Activated CD8-positive, alpha-beta memory T cell treated with anti-CD3 and anti-CD28 coated beads, Interleukin-2, amount 50 U/mL, for 24 hours (primary cell): ENCODE data around the gene TIMM10.
A peak's percentile ranks its signal among the peaks of the same experiment; 100 is the strongest.

Experiments used
- DNase-seq: peaks from one replicate; pipeline ENCODE4 v3.0.0-alpha.2; 2020; ENCODE audit errors: extremely low read depth

TIMM10 gene, protein sequence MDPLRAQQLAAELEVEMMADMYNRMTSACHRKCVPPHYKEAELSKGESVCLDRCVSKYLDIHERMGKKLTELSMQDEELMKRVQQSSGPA

DNA sequence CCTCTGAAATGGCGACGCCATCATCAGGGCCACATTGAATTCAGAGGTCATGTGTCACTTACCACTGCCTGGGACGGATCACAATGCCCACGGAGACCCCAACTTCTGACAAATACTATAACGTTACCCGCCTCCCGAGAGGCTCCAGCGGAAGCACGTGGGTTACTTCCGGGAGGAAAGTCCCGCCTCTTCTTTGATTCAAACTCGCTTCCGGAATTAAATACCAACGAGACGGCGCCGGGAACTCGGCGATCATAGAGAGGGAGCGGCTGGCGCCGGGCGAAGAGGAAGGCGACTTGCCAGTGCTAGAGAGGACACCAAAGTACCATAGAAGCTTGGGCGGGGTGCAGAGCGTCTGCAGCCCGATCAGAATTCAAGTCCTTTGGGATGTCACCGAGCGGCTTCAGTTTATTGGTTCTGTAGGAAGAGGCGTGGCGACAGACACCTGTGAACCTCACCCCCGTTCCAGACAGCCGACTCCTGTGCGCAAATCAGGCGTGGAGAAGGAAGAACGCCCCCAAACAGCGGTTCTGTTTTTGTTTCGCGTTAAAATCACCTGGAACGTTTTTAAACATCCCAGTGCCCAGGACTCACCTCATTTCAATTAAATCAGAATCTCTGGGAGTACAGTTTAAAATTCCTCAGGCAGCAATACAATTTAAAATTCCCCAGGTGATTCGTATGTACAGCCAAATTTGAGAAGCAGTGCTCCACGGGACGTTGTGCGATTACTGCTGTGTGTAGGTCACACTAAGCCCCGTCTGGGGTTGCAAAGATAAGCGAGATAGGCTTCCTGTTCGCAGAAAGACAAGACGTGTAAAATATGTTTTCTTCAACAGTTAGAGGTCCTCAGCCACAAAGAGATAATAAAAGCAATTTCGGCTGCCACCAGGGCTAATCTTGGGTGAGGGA, at the start of gene TIMM10:
Gene TIMM10 (minus strand): TSS at position 159 of the 912 bp plus-strand sequence. CDS start 565 bp downstream, outside the sequence.
- DNase-seq = peak; percentile 81

DNA sequence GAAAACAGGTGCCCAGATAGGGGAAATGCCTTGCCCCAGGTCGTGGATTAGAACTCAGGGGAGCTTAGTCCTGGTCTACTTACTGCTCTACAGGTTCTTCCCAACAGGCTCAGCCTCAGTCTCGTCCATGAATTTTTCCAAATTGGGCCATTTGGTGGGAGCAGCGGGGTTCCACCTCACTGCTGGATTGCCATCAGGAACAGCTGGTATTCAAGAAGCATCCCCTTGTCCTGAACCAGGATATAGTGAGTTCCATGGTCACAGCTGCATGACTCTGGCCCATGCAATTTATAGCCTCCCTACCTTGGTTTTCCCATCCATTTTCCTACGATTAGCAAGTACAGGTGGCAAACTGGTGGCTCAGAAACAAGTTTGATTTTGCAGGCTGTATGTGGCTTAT, 43.5 kb upstream of the TIMM10 start:
- DNase-seq = no peak

DNA sequence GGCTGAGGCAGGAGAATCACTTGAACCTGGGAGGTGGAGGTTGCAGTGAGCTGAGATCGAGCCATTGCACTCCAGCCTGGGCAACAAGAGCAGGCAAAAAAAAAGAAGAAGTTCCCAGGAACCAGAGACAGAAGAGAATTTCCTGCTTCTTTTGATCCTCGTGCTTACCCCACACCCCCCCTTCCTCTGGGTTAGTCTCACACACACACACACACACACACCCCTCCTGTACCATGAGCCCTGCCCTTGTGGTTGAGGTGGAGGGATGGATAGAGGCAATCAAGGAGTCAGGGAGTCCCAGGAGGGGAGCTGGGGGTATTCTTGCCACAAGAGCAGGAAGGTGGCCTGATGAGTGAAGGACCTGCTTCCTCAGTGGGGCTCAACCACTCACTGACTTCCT, 41.1 kb upstream of the TIMM10 start:
- no peak for DNase-seq

DNA sequence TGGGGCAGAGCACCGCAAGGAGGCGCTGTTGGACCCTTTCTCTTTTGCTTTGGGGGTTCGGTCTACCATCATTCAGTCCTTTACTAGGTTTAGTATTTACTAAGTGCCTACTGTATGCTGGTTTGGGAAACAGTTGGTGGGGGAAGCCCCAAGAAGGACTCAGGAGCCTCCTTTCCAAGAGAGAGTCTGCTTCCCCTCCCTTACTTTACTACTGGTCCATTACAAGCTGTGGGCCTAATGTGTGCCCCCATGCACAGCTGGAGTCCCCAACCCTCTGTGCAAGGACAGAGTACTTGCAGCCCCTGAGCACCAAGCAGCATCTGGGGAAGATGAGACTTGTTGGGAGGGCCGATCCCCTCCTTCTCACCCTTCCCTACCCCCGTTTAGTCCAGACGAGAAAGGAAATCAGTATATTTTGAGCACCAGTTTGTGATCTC, 37.8 kb upstream of the TIMM10 start:
- peak; percentile 62 for DNase-seq

DNA sequence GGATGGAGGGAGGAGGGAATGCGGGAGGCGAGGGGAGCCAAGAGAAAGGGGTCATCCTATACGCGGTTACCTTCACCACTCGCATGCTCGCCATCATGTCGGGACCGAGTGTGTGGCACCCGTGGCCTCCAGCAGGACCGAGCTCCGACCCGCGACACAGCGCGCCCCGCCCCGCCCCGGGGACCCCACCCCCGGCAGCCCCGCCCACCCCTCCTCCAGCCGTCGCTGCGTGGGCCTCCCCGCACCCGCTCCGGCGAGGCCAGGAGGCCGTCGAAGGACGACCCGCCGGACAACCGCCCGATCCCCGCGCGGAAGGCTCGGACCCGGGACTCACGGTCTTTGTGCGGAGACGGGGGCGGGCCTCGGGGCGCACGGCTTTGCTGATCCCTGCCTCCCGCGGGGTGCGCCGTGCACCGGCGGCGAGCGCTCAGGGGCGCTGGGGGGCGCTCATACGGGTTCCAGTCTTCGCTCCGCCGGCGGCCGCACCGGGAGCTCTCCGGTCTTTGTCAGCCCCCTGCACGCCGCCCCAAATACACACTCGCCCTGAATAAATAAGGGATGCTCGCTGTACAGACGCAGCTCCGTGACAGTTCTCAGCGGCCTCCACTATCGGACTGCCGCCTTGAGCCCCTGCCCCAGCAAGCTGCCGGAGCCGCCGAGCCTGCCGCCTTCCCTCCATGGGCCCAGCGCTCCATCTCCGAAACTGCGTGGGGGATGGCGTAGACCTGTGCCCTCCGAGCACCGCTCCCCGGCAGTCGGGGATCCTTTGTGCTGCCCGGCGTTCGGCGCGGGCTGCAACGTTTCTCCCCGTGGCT, 37.2 kb upstream of the TIMM10 start, which contains the start of gene UBE2L6:
Gene UBE2L6 (minus strand): TSS at position 158 of the 815 bp plus-strand sequence. CDS start 61 bp downstream, at position 97.
- peak; percentile 10 for DNase-seq

DNA sequence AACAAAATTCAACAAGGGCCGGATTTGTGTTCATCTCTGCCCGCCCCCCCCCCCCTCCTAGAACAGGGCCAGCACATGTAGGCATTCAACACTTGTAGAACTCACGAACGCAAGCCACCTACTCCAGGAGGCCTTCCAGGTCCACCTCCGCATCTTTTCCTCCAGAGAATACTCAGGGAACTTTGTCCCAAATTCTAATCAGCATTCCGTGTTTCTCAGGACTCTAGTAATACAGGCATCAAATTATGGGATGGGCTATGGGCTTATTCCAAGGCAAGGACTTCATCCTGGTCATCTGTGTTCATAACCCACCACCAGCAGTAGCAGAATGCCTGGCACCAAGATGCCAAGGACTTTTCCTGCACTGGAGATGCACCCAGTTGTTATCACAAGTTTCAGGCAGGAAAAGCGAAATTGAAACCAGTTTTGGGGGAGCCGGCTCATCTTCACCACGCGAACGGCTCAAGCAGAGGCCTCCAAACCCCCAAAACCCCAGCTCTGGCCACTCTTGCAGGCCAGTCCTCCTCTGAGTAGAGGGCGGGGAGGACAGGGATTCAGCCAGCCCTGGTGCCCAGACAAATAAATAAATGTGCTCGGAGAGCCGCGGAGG, 36.5 kb upstream of the TIMM10 start:
- DNase-seq = no peak

DNA sequence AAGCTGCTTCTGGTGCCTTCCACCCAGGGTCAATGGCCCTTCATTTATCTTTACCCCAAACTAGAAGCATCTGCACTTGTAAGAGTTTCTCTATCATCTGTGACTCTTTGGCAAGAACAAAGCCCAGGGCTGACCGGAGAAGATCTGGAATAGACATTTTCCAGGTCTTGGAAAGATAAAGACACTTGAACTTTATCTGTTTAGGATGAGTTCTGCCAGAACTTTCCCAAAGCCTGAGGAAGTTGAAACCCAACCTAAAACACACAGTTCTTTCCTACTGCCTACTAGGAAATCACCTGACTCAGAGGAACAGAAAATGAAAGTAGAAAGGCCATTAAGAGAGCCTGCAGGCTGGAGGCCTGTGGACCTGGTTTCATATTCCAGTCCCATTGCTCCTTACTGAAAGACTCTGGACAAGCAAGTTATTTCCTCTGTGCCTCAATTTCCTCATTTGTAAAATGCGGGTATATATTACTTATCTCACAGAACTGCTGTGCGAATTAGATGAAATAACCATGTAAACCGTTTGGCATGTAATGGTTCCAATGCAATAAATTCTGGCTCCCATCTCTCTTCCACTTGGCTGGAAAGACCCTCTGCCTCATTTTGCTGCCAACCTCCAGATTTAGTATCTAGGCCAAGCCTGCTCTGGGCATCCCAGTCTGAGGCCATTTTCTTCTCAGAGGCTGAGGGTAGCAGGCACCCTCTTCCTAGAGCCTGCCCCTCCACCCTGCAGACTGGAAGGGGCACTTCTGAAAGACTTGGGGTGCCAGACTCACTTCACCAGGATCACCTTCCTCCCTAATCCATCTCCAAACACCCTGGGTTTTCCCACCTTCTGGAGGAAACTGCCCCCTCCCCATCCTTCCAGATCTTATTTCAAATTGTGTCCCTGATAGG, 35.7 kb upstream of the TIMM10 start:
- no peak for DNase-seq

DNA sequence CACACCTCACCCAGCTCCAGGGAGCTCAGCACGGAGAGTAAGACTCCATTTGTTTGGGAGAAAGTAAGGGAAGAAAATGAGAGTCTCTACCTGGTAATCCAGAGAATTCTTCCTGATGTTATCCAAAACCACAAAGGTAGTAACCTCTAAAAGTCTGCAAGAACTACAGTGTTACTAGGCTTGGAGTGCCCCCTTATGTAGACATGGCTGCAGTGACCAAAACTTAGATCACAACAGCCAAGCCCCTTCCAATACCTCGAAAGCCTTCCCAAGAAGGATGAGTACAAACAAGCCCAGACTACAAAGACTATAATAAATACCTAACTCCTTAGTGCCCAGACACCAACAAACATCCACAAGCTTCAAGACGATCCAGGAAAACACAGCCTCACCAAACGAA, 32.0 kb upstream of the TIMM10 start:
- no peak for DNase-seq

DNA sequence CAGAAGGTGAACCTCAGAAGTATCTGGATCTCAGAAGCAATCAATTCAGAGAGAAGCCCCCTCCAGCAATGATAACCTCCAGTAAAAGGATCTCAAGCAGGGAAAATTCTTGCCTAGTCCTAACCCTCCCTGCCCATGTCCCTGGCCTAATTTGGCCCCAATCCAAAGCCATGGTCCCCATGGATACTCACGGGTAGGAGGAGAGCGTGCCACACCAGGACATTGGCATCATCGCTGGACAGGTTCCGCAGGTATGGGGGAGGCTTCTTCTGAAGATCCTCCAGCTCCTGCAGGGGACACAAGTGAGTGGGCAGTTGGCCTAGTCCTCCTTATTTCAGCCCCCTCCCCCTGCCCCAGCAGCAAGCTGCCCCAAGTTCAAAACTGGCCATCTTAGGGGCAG, 29.6 kb upstream of the TIMM10 start:
- no peak for DNase-seq

DNA sequence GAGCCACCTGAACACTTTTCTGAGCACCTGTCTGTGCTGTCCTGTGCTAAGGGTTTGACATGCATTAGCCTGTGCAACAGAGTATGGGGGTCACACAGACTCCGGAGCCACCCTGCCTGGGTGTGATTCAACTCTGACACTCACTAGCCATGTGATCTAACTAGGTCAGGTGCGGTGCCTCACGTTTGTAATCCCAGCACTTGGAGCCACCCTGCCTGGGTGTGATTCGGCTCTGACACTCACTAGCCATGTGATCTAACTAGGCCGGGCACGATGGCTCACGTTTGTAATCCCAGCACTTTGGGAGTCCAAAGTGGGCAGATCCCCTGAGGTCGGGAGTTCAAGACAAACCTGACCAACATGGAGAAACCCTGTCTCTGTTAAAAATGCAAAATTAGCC, 25.5 kb upstream of the TIMM10 start:
- DNase-seq = no peak

DNA sequence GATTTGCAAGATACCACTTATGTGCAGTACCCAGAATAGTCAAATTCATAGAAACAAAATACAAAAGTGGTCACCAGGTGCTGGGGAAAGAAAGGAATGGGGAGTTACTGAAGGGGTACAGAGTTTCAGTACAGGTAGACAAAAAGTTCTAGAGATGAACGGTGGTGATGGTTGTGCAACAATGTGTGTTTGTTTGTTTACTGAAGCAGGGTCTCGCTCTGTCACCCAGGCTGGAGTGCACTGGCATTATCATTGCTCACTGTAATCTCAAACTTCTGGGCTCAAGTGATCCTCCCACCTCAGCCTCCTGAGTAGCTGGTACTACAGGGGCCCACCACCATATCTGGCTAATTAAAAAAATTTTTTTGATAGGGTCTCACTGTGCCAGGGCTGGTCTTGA, 24.8 kb upstream of the TIMM10 start:
- DNase-seq = no peak

DNA sequence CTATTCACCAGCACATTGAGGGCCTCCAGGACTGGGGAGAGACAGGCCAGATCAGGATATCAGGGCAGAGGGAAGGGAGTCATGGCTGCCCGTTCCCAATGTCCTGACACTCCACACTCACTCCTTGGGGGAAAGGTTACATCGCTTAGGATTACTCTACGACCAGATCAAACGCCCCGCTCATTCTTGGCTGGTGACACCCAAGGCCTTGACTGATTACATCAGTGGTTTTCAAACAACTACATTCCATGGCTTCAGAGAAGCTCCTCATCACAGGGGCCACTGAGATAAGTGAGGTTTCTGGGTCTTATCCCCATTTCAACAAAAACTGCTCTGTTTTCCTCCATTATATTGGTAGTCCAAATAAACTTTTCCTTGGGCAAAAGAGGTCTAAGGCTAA, 21.9 kb upstream of the TIMM10 start:
- DNase-seq = no peak

DNA sequence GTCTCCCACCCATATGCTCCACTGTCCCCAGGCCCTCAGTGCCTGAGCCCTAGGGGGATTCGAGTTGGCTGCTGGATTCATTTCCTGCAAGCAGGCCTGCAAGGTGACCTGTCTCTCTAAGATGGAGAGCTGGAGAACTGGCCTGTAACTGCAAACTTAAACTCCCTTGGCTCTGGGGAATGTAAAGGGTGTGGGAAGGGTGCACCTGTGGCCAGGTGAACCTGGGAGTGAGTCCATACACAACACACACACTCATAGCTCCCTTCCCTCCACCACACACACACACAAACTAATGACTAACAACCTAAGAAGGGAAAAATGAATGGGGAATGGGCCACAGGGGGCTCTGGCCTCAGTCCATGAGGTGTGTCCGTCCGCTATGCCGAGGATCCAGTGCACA, 21.4 kb upstream of the TIMM10 start:
- DNase-seq = no peak

DNA sequence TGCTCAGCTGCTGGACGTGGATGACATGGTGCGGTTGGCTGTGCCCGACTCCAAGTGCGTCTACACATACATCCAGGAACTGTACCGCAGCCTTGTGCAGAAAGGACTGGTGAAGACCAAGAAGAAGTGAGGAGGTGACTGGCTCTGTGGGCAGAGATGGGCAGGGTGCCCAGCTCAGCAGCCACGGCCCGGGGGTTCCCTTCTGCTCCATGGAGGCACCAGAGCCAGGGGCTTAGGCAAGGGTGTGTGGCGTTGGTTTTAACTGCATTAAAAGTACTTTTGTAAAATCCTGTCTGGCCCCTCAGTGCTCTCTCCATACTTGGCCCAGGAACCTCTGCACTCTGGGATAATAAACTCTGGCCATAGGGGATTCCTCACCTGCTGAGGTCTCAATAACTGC, 19.4 kb upstream of the TIMM10 start:
- DNase-seq = no peak

DNA sequence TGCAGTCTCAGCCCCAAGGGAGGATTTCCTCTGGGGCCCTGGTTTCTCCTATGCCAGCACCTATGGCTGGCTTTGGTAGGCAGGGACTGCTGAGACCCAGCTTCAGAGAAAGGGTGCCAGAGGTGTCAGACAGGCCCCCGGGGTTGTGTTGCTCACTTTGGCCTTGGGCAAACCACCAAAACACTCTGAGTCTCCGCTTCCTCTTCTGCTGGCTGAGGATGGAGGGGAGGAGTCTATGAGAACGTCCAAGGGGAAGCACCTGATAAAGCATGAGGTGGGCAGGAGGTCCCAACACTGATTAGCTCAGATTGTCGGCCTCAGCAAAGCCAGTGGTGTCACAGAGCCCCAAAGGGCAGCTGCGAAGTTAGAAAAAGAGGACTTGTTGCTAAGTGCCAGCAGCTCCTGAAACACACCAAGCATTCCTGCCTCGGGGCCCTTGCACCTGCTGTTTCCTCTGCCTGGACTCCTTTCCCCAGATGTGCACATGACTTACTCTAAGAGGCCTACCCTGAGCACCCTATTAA, 17.4 kb upstream of the TIMM10 start:
- DNase-seq = no peak

DNA sequence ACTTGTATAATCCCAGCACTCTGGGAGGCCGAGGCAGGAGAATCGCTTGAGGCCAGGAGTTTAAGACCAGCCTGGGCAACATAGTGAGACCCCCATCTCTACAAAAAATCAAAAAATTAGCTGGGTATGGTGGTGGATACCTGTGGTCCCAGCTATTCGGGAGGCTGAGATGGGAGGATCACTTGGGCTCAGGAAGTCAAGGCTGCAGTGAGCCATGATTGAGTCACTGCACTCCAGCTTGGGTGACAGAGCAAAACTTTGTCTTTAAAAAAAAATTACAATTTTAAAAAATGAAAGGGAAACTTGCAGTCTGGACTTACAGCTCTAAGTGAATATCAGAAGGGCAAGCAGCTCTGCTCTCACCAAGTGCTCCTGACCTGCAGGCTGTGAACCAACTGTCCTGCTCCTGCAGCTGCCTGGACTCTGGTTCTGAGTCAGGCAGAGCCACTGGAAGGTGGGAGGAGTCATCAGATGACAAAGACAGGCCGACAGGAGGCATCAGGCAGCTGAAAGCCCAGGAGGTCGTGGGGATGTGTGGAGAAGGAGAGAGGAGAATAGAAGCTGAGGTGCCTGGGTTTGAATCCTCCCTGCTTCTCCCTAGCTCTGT, 16.4 kb upstream of the TIMM10 start:
- DNase-seq = no peak

DNA sequence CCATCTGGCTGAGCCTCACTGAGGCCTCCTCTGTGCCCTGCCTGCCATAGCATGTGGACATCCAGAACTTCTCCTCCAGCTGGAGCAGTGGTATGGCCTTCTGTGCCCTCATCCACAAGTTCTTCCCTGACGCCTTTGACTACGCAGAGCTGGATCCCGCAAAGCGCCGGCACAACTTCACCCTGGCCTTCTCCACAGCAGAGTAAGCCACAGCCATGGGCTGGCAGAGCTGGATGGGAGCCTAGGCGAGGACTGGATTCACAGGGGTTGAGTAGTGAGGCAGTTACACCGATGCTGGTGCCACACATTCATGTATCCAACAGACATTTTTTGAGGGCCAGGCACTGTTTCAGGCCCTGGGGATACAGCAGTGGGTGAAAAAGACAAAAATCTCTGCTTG, 15.9 kb upstream of the TIMM10 start:
- DNase-seq = no peak

DNA sequence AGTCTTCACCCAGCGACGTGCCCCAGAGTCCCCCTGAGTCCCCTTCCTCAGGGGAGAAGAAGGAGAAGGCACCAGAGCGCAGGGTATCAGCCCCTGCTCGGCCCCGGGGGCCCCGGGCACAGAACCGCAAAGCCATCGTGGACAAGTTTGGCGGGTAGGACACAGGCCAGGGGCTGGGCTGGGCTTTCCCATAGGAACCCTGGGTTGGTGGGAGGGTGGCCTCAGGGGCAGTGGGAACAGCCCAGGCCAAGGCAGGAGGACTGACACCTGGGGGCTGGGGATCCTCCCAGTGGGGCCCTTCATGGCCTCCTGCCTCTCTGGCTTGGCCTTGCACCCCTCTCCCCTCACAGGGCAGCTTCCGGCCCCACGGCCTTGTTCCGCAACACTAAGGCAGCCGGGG, 15.3 kb upstream of the TIMM10 start:
- DNase-seq = no peak

DNA sequence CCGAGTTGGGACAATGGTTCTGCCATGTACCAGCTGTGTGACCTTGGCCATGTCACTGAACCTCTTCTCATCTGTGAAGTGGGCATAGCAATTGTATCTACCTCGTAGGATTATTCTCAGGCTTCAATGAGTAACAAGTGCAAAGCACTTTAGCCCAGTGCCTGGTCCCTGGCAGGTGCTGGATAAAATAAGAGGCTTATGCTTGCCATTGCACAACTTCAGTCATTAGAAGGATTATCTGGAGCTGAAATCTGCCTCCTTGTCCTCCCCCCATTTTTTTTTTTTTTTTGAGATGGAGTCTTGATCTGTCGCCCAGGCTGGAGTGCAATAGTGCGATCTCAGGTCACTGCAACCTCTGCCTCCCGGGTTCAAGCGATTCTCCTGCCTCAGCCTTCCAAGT, 14.0 kb upstream of the TIMM10 start:
- no peak for DNase-seq

DNA sequence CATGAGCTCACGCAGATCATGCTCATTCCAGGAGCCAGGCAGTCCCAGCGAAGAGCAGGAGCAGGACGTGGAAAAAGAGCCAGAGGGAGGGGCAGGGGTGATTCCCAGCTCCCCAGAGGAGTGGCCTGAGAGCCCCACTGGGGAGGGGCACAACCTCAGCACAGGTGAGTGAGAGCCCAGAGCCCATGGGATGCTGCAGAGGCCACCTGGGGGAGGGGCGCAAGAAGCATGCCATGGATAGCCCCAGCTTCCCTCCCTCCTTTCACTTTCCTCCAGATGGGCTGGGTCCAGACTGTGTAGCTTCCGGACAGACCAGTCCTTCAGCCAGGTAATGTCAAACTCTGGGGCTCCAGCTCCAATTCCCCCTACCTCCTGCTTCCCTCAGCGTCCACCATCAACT, 13.0 kb upstream of the TIMM10 start:
- DNase-seq = no peak
